ENCODE measurements around the gene PWP2. TPM values are rescaled to one million over a fixed set of nuclear protein-coding genes. Genes with fewer than 3 reads are reported as not detected.

The PWP2 gene
- total and polyA plus RNA-seq, 2 donors (not counting 3 experiments of a cell fraction or from before 2014, with no cell fraction given), result 5.1 to 31.8 TPM

DNA sequence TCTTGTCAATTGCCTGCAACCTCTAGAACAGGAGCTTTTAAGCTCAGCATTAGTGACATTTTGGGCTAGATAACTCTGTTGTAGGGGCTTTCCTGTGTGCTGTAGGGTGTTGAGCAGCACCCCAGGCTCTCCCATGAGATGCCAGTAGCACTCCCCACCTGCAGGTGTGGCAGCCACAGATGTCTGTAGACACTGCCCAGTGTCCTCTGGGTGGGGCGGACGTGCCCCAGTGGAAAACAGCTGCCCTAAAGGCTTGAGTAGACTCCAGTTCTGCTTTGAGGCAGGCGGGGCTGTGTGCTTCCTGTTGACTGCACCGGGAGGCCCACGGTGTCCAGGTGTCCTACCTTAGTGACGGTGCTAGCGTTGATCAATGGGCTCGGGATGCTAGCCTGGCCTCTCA, 16.9 kb upstream of the PWP2 start:
- no peak for DNase-seq (ENCODE audit: low read depth, low spot score)
- intact Hi-C loops (cut with micrococcal nuclease) (no loop called here), dilution Hi-C loops (cut with MboI; ENCODE audit: extremely low pct_ligation_motif_present, low sequenced_read_pairs) (no loop called here)
- H3K9me3 ChIP-seq (replicated peaks; ENCODE audit: control insufficient read depth, insufficient read depth, low read length), result no peaks in the 10 kb centered on the region
- peaks cover 11% of the 10 kb centered on the region for H3K4me1 ChIP-seq (ENCODE audit: control insufficient read depth, extremely low read depth, insufficient read depth, low read length)
- no peak overlapping the region for H2AFZ ChIP-seq (ENCODE audit: low read depth, low read length)
- no peak overlapping the region for H3K4me2 ChIP-seq (ENCODE audit: insufficient read depth, low read length)
- H4K20me1 ChIP-seq (replicated peaks; ENCODE audit: control insufficient read depth, extremely low read depth, insufficient read depth, low read length), result no peaks in the 10 kb centered on the region
- BruUV-seq (replicated peaks), result no TSS peak
- H3K9ac ChIP-seq (replicated peaks; ENCODE audit: extremely low read depth, insufficient read depth, low read length), result no peak overlapping the region
- ChIA-PET POLR2A (no interaction called here), CTCF (no interaction called here)
- FAIRE-seq, result no peak
- H3K79me2 ChIP-seq (ENCODE audit: control insufficient read depth, insufficient read depth, low read length), result no peaks in the 10 kb centered on the region
- H3K27me3 ChIP-seq (ENCODE audit: control insufficient read depth in 2 of 2, insufficient read depth in 2 of 2, low read length in 2 of 2), result no peaks in the 10 kb centered on the region
- H3K9me1 ChIP-seq (replicated peaks; ENCODE audit: control insufficient read depth, extremely low read depth, insufficient read depth, low read length), result no peaks in the 10 kb centered on the region
- peaks cover 14 to 31% of the 10 kb centered on the region in 2 experiments for H3K36me3 ChIP-seq (ENCODE audit: control insufficient read depth in 2 of 2, extremely low read depth in 1 of 2, insufficient read depth in 2 of 2, low read length in 2 of 2)
- no peak overlapping the region for H3K27ac ChIP-seq (ENCODE audit: insufficient read depth, low read depth, low read length)
- no peak overlapping the region for H3K4me3 ChIP-seq (replicated peaks in 1 of 3; ENCODE audit: insufficient read depth in 1 of 3, low read depth in 1 of 3, low read length in 3 of 3)
- TF ChIP-seq, protein P1, sequence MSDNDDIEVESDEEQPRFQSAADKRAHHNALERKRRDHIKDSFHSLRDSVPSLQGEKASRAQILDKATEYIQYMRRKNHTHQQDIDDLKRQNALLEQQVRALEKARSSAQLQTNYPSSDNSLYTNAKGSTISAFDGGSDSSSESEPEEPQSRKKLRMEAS (IDR thresholded peaks at IDR 0.05; ENCODE audit: insufficient read depth, insufficient read length), result no peak
- TF ChIP-seq FOS (IDR thresholded peaks at IDR 0.05; ENCODE audit: borderline replicate concordance, insufficient read depth, low read length) (no peak), EZH2 (IDR thresholded peaks at IDR 0.05; ENCODE audit: borderline replicate concordance, low read depth, low read length, severe bottlenecking) (no peak), GATA2 (IDR thresholded peaks at IDR 0.05; ENCODE audit: insufficient read depth, insufficient read length, low read depth, low read length) (no peak), JUN (IDR thresholded peaks at IDR 0.05; ENCODE audit: borderline replicate concordance, insufficient read depth, insufficient read length, low read depth) (no peak), MYC (IDR thresholded peaks at IDR 0.05; ENCODE audit: low read depth, low read length) (no peak), POLR2AphosphoS5 (IDR thresholded peaks at IDR 0.05; ENCODE audit: insufficient read depth, low read depth, low read length) (no peak), POLR2A (IDR thresholded peaks at IDR 0.05; ENCODE audit: low read depth, low read length) (no peak)
- TF ChIP-seq, protein P2, sequence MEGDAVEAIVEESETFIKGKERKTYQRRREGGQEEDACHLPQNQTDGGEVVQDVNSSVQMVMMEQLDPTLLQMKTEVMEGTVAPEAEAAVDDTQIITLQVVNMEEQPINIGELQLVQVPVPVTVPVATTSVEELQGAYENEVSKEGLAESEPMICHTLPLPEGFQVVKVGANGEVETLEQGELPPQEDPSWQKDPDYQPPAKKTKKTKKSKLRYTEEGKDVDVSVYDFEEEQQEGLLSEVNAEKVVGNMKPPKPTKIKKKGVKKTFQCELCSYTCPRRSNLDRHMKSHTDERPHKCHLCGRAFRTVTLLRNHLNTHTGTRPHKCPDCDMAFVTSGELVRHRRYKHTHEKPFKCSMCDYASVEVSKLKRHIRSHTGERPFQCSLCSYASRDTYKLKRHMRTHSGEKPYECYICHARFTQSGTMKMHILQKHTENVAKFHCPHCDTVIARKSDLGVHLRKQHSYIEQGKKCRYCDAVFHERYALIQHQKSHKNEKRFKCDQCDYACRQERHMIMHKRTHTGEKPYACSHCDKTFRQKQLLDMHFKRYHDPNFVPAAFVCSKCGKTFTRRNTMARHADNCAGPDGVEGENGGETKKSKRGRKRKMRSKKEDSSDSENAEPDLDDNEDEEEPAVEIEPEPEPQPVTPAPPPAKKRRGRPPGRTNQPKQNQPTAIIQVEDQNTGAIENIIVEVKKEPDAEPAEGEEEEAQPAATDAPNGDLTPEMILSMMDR (IDR thresholded peaks at IDR 0.05; ENCODE audit: extremely low read depth in 1 of 2, insufficient read depth in 1 of 2, low read depth in 1 of 2, low read length in 2 of 2), result no peak

Data from endothelial cell of umbilical vein (primary cell).